BLaER1 (cell line): ENCODE measurements around the gene GNG11.

Experiments
- H3K27ac ChIP-seq: shearing (Covaris generic); formaldehyde crosslinking; 2 replicates; pipeline ENCODE4 v1.8.1; 2022
- H3K27me3 ChIP-seq: shearing (Covaris generic); formaldehyde crosslinking; 2 replicates; pipeline ENCODE4 v1.8.1; 2022
- H3K36me3 ChIP-seq: shearing (Covaris generic); formaldehyde crosslinking; 2 replicates; pipeline ENCODE4 v1.8.1; 2022
- H3K4me1 ChIP-seq: shearing (Covaris generic); formaldehyde crosslinking; 2 replicates; pipeline ENCODE4 v1.8.1; 2022
- H3K4me2 ChIP-seq: shearing (Covaris generic); formaldehyde crosslinking; 2 replicates; pipeline ENCODE4 v1.8.1; 2022
- H3K4me3 ChIP-seq: shearing (Covaris generic); formaldehyde crosslinking; 2 replicates; pipeline ENCODE4 v1.8.1; 2022
- H3K9ac ChIP-seq: shearing (Covaris generic); formaldehyde crosslinking; 2 replicates; pipeline ENCODE4 v1.8.1; 2022
- H3K9me3 ChIP-seq: shearing (Covaris generic); formaldehyde crosslinking; 2 replicates; pipeline ENCODE4 v1.8.1; 2022
- H4K20me1 ChIP-seq: shearing (Covaris generic); formaldehyde crosslinking; 2 replicates; pipeline ENCODE4 v1.8.1; 2022
- Cebpa-rat ChIP-seq: shearing (Covaris generic); IDR thresholded peaks from 2 replicates; pipeline ENCODE4 v1.8.1; 2022

Gene GNG11

GRCh38 chr7:93923296-93923695 lies 1.8 kb downstream of the GNG11 start:
- Histone ChIP-seq H4K20me1 (no peaks in the 10 kb centered on the region), H3K9ac (no peak overlapping the region), H3K36me3 (no peaks in the 10 kb centered on the region), H3K4me3 (peak overlapping the region; percentile 66; the same call in 1 of the 2 replicates), H3K4me1 (peaks cover 16% of the 10 kb centered on the region), H3K4me2 (no peak overlapping the region; the same call in 1 of the 2 replicates), H3K27me3 (no peaks in the 10 kb centered on the region), H3K9me3 (no peaks in the 10 kb centered on the region), H3K27ac (no peak overlapping the region)
- no peak for TF ChIP-seq Cebpa-rat

GRCh38 chr7:93923942-93924341 lies 2.4 kb downstream of the GNG11 start:
- Histone ChIP-seq H3K4me3 (no peak overlapping the region), H3K9ac (no peak overlapping the region), H3K36me3 (no peaks in the 10 kb centered on the region), H3K4me1 (peaks cover 16% of the 10 kb centered on the region), H4K20me1 (no peaks in the 10 kb centered on the region), H3K27me3 (no peaks in the 10 kb centered on the region), H3K4me2 (no peak overlapping the region), H3K27ac (no peak overlapping the region), H3K9me3 (no peaks in the 10 kb centered on the region)
- no peak for TF ChIP-seq Cebpa-rat

GRCh38 chr7:93926800-93927199 lies 5.3 kb downstream of the GNG11 start:
- Histone ChIP-seq H4K20me1 (no peaks in the 10 kb centered on the region), H3K4me1 (peaks cover 14% of the 10 kb centered on the region), H3K9me3 (no peaks in the 10 kb centered on the region), H3K27ac (no peak overlapping the region), H3K4me3 (no peak overlapping the region), H3K36me3 (no peaks in the 10 kb centered on the region), H3K9ac (no peak overlapping the region), H3K27me3 (no peaks in the 10 kb centered on the region), H3K4me2 (no peak overlapping the region)
- no peak for TF ChIP-seq Cebpa-rat

- Histone ChIP-seq H3K9me3 (no peaks in the 10 kb centered on the region), H3K4me3 (no peak overlapping the region), H3K4me2 (no peak overlapping the region), H3K4me1 (peaks cover 10% of the 10 kb centered on the region), H3K27ac (no peak overlapping the region), H3K9ac (no peak overlapping the region), H4K20me1 (no peaks in the 10 kb centered on the region), H3K27me3 (no peaks in the 10 kb centered on the region), H3K36me3 (no peaks in the 10 kb centered on the region)
- no peak for TF ChIP-seq Cebpa-rat
These were observed 6.0 kb downstream of the GNG11 start for GRCh38 chr7:93927585-93927984.

- Histone ChIP-seq H3K4me1 (peaks cover 10% of the 10 kb centered on the region), H3K9me3 (no peaks in the 10 kb centered on the region), H3K36me3 (no peaks in the 10 kb centered on the region), H3K9ac (no peak overlapping the region), H3K4me2 (no peak overlapping the region), H4K20me1 (no peaks in the 10 kb centered on the region), H3K27me3 (no peaks in the 10 kb centered on the region), H3K27ac (no peak overlapping the region), H3K4me3 (no peak overlapping the region)
- TF ChIP-seq Cebpa-rat, result no peak
These were observed 10.1 kb downstream of the GNG11 start for GRCh38 chr7:93931655-93932054.

- no peak for TF ChIP-seq Cebpa-rat
- H3K27ac ChIP-seq, result no peak overlapping the region
- no peaks in the 10 kb centered on the region for H3K36me3 ChIP-seq
- H4K20me1 ChIP-seq, result no peaks in the 10 kb centered on the region
- no peaks in the 10 kb centered on the region for H3K9me3 ChIP-seq
- no peak overlapping the region for H3K4me3 ChIP-seq
- peaks cover 10% of the 10 kb centered on the region for H3K4me1 ChIP-seq
- no peak overlapping the region for H3K4me2 ChIP-seq
- H3K27me3 ChIP-seq, result no peaks in the 10 kb centered on the region
- no peak overlapping the region for H3K9ac ChIP-seq
These were observed 11.6 kb downstream of the GNG11 start for GRCh38 chr7:93933156-93933555.

- Histone ChIP-seq H3K4me1 (peaks cover 6% of the 10 kb centered on the region), H3K9ac (no peak overlapping the region)
- TF ChIP-seq Cebpa-rat, result no peak
These were observed 13.6 kb downstream of the GNG11 start for GRCh38 chr7:93935102-93935501.

GRCh38 chr7:93937818-93938217 lies 16.3 kb downstream of the GNG11 start:
- Histone ChIP-seq H3K27me3 (no peaks in the 10 kb centered on the region), H3K9ac (no peak overlapping the region), H3K4me2 (no peak overlapping the region), H3K9me3 (no peaks in the 10 kb centered on the region), H3K4me1 (no peaks in the 10 kb centered on the region), H3K27ac (no peak overlapping the region), H3K4me3 (no peak overlapping the region), H3K36me3 (no peaks in the 10 kb centered on the region), H4K20me1 (no peaks in the 10 kb centered on the region)
- no peak for TF ChIP-seq Cebpa-rat

More at GRCh38 chr7:93935102-93935501, 13.6 kb downstream of the GNG11 start:
- Histone ChIP-seq H3K4me3 (no peak overlapping the region), H3K27ac (no peak overlapping the region), H4K20me1 (no peaks in the 10 kb centered on the region), H3K9me3 (no peaks in the 10 kb centered on the region), H3K4me2 (no peak overlapping the region), H3K27me3 (no peaks in the 10 kb centered on the region), H3K36me3 (no peaks in the 10 kb centered on the region)

- Histone ChIP-seq H3K27me3 (no peaks in the 10 kb centered on the region), H3K4me2 (no peak overlapping the region), H4K20me1 (no peaks in the 10 kb centered on the region), H3K4me3 (no peak overlapping the region), H3K4me1 (peaks cover 4% of the 10 kb centered on the region; the same call in 1 of the 2 replicates), H3K9me3 (no peaks in the 10 kb centered on the region), H3K27ac (no peak overlapping the region), H3K9ac (no peak overlapping the region), H3K36me3 (no peaks in the 10 kb centered on the region)
- TF ChIP-seq Cebpa-rat, result no peak
These were observed 16.8 kb downstream of the GNG11 start for GRCh38 chr7:93938293-93938692.

GRCh38 chr7:93941945-93942344 lies 20.4 kb downstream of the GNG11 start:
- no peaks in the 10 kb centered on the region for H3K36me3 ChIP-seq
- no peak overlapping the region for H3K9ac ChIP-seq
- H3K27ac ChIP-seq, result no peak overlapping the region
- no peaks in the 10 kb centered on the region for H3K27me3 ChIP-seq
- H3K4me2 ChIP-seq, result no peak overlapping the region
- no peak for TF ChIP-seq Cebpa-rat
- H3K4me3 ChIP-seq, result no peak overlapping the region
- H4K20me1 ChIP-seq, result no peaks in the 10 kb centered on the region
- peaks cover 39% of the 10 kb centered on the region for H3K4me1 ChIP-seq
- no peaks in the 10 kb centered on the region for H3K9me3 ChIP-seq
